ENCODE data around the gene TECPR1. TPM values are rescaled to one million over a fixed set of nuclear protein-coding genes. Genes with fewer than 3 reads are reported as not detected.

The TECPR1 gene
- total RNA-seq, 1 donor from 2014 or later = 23.9 TPM

DNA sequence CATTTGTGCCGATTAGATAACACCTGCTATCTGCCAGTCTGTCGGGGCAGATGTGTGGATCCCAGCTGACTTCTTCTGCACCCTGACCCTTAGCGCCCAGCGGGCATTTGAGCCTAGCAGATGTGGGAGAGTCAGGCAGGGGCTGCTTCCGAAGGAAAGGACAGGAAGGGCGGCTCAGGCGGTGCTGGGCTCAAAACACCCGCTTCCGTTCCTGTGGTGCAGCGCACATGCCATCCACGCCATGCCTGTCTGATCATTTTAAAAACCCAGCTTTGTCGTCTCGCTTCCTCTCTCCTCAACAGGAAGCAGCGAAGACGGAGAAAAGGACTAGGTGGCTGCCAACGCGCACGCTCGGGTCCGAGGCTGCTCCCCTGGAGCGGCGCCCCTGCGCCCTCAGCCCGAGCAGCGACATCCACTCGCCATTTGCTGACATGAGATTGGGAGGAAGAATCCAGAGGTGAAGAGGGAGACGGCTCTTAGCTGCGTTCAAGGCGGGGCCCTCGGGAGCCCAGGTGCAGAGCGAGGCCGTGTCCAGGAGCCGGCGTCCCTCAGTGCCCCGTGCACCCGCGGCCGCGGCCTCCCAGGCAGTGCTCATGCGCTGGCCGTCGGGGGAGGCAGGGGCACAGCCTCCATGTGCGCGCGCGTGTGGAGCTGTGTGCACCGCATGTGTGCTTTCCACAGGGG, 46.7 kb downstream of the TECPR1 start:
- FAIRE-seq (no peak), DNase-seq (ENCODE audit: low read depth) (no peak)
- H3K27me3 Mint-ChIP-seq (ENCODE audit: low read depth, unreplicated experiment) = no peaks in the 10 kb centered on the region
- no peak for TF ChIP-seq EZH2 (IDR thresholded peaks at IDR 0.05; ENCODE audit: insufficient read depth, low read length)
- TF ChIP-seq, protein P1, sequence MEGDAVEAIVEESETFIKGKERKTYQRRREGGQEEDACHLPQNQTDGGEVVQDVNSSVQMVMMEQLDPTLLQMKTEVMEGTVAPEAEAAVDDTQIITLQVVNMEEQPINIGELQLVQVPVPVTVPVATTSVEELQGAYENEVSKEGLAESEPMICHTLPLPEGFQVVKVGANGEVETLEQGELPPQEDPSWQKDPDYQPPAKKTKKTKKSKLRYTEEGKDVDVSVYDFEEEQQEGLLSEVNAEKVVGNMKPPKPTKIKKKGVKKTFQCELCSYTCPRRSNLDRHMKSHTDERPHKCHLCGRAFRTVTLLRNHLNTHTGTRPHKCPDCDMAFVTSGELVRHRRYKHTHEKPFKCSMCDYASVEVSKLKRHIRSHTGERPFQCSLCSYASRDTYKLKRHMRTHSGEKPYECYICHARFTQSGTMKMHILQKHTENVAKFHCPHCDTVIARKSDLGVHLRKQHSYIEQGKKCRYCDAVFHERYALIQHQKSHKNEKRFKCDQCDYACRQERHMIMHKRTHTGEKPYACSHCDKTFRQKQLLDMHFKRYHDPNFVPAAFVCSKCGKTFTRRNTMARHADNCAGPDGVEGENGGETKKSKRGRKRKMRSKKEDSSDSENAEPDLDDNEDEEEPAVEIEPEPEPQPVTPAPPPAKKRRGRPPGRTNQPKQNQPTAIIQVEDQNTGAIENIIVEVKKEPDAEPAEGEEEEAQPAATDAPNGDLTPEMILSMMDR (IDR thresholded peaks at IDR 0.05; ENCODE audit: insufficient read depth, low read depth, low read length) = no peak
- H3K4me3 ChIP-seq (ENCODE audit: insufficient read depth, low read depth, low read length) = no peak overlapping the region
- H3K4me2 ChIP-seq (ENCODE audit: low read length) = no peak overlapping the region
- no peak overlapping the region for H3K27ac Mint-ChIP-seq (ENCODE audit: unreplicated experiment)
- no peaks in the 10 kb centered on the region for H3K4me1 ChIP-seq (ENCODE audit: insufficient read depth, low read length)
- H3K9me3 Mint-ChIP-seq (ENCODE audit: unreplicated experiment) = no peaks in the 10 kb centered on the region
- no peak overlapping the region for H3K4me3 Mint-ChIP-seq (ENCODE audit: unreplicated experiment)
- no peaks in the 10 kb centered on the region for H3K79me2 ChIP-seq (ENCODE audit: insufficient read depth, low read length)
- H3K36me3 ChIP-seq (ENCODE audit: insufficient read depth, low read length) = no peaks in the 10 kb centered on the region
- H3K4me1 Mint-ChIP-seq (ENCODE audit: low read depth, unreplicated experiment) = peaks cover 11% of the 10 kb centered on the region
- H3K27me3 ChIP-seq (ENCODE audit: insufficient read depth, low read length) = no peaks in the 10 kb centered on the region
- no peaks in the 10 kb centered on the region for H4K20me1 ChIP-seq (ENCODE audit: insufficient read depth, low read length)
- no peak overlapping the region for H3K9ac ChIP-seq (ENCODE audit: low read length)
- H2AFZ ChIP-seq (ENCODE audit: low read depth, low read length) = no peak overlapping the region
- no peaks in the 10 kb centered on the region for H3K9me3 ChIP-seq (ENCODE audit: insufficient read depth, low read depth, low read length)
- no peak overlapping the region for H3K27ac ChIP-seq (ENCODE audit: low read depth, low read length)
- H3K36me3 Mint-ChIP-seq (ENCODE audit: low read depth, unreplicated experiment) = peaks cover 7% of the 10 kb centered on the region

GRCh38 chr7:98204670-98205069, 47.4 kb downstream of the TECPR1 start:
- H3K36me3 Mint-ChIP-seq (ENCODE audit: low read depth, unreplicated experiment) = peaks cover 7% of the 10 kb centered on the region
- Histone ChIP-seq H4K20me1 (ENCODE audit: insufficient read depth, low read length) (no peaks in the 10 kb centered on the region), H3K27me3 (ENCODE audit: insufficient read depth, low read length) (no peaks in the 10 kb centered on the region), H3K9ac (ENCODE audit: low read length) (no peak overlapping the region), H3K79me2 (ENCODE audit: insufficient read depth, low read length) (no peaks in the 10 kb centered on the region), H2AFZ (ENCODE audit: low read depth, low read length) (no peak overlapping the region), H3K4me1 (ENCODE audit: insufficient read depth, low read length) (no peaks in the 10 kb centered on the region), H3K36me3 (ENCODE audit: insufficient read depth, low read length) (no peaks in the 10 kb centered on the region), H3K4me3 (ENCODE audit: insufficient read depth, low read depth, low read length) (no peak overlapping the region), H3K4me2 (ENCODE audit: low read length) (no peak overlapping the region), H3K27ac (ENCODE audit: low read depth, low read length) (no peak overlapping the region), H3K9me3 (ENCODE audit: insufficient read depth, low read depth, low read length) (no peaks in the 10 kb centered on the region)
- no peak overlapping the region for H3K4me3 Mint-ChIP-seq (ENCODE audit: unreplicated experiment)
- DNase-seq (ENCODE audit: low read depth) = no peak
- H3K27me3 Mint-ChIP-seq (ENCODE audit: low read depth, unreplicated experiment) = no peaks in the 10 kb centered on the region
- peaks cover 11% of the 10 kb centered on the region for H3K4me1 Mint-ChIP-seq (ENCODE audit: low read depth, unreplicated experiment)
- no peak for FAIRE-seq
- no peaks in the 10 kb centered on the region for H3K9me3 Mint-ChIP-seq (ENCODE audit: unreplicated experiment)
- no peak for TF ChIP-seq EZH2 (IDR thresholded peaks at IDR 0.05; ENCODE audit: insufficient read depth, low read length)
- TF ChIP-seq, protein P1 (IDR thresholded peaks at IDR 0.05; ENCODE audit: insufficient read depth, low read depth, low read length) = no peak
- no peak overlapping the region for H3K27ac Mint-ChIP-seq (ENCODE audit: unreplicated experiment)

DNA sequence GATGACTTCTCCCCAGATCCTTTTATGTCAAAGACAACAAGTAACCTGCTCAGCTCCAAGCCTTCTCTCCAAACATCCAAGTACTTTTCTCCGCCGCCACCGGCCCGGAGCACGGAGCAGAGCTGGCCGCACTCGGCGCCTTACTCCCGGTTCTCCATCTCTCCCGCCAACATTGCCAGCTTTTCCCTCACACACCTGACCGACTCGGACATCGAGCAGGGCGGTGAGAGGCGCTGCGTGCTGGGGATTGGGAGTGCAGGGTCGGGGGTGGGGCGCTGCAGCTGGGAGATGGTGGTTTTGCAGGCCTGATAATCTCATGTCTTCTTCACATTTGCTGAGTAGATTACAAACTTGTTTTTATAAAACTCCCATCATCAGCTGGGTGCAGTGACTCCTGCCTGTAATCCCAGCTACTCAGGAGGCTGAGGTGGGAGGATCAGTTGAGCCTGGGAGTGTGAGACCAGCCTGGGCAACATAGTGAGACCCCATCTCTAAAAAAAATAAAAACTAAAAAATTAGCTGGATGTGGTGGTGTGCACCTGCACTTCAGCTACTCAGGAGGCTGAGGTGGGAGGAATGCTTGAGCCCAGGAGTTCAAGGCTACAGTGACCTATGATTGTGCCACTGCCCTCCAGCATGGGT, 47.9 kb downstream of the TECPR1 start:
- H3K9me3 ChIP-seq (ENCODE audit: insufficient read depth, low read depth, low read length) = no peaks in the 10 kb centered on the region
- no peak overlapping the region for H2AFZ ChIP-seq (ENCODE audit: low read depth, low read length)
- no peak overlapping the region for H3K27ac ChIP-seq (ENCODE audit: low read depth, low read length)
- peaks cover 3% of the 10 kb centered on the region for H4K20me1 ChIP-seq (ENCODE audit: insufficient read depth, low read length)
- H3K9ac ChIP-seq (ENCODE audit: low read length) = no peak overlapping the region
- TF ChIP-seq EZH2 (IDR thresholded peaks at IDR 0.05; ENCODE audit: insufficient read depth, low read length) = no peak
- TF ChIP-seq, protein P1 (IDR thresholded peaks at IDR 0.05; ENCODE audit: insufficient read depth, low read depth, low read length) = no peak
- H3K4me3 Mint-ChIP-seq (ENCODE audit: unreplicated experiment) = no peak overlapping the region
- H3K27ac Mint-ChIP-seq (ENCODE audit: unreplicated experiment) = no peak overlapping the region
- no peaks in the 10 kb centered on the region for H3K4me1 ChIP-seq (ENCODE audit: insufficient read depth, low read length)
- FAIRE-seq = no peak
- H3K36me3 ChIP-seq (ENCODE audit: insufficient read depth, low read length) = no peaks in the 10 kb centered on the region
- no peaks in the 10 kb centered on the region for H3K9me3 Mint-ChIP-seq (ENCODE audit: unreplicated experiment)
- no peak for DNase-seq (ENCODE audit: low read depth)
- peaks cover 15% of the 10 kb centered on the region for H3K4me1 Mint-ChIP-seq (ENCODE audit: low read depth, unreplicated experiment)
- no peak overlapping the region for H3K4me2 ChIP-seq (ENCODE audit: low read length)
- no peaks in the 10 kb centered on the region for H3K27me3 Mint-ChIP-seq (ENCODE audit: low read depth, unreplicated experiment)
- no peaks in the 10 kb centered on the region for H3K27me3 ChIP-seq (ENCODE audit: insufficient read depth, low read length)
- H3K4me3 ChIP-seq (ENCODE audit: insufficient read depth, low read depth, low read length) = no peak overlapping the region
- H3K36me3 Mint-ChIP-seq (ENCODE audit: low read depth, unreplicated experiment) = peaks cover 7% of the 10 kb centered on the region
- H3K79me2 ChIP-seq (ENCODE audit: insufficient read depth, low read length) = peaks cover under 1% of the 10 kb centered on the region

All from astrocyte (in vitro differentiated cells and primary cell).